GM12874 (cell line): ENCODE results near the gene COL27A1.

Source experiments
- CTCF ChIP-seq: IDR thresholded peaks from 2 replicates; pipeline ENCODE4 v1.5.1; 2011; ENCODE audit warnings: low read depth, mild to moderate bottlenecking, control low read depth, low read length, moderate library complexity; ENCODE audit not compliant: insufficient read depth

Gene COL27A1

DNA sequence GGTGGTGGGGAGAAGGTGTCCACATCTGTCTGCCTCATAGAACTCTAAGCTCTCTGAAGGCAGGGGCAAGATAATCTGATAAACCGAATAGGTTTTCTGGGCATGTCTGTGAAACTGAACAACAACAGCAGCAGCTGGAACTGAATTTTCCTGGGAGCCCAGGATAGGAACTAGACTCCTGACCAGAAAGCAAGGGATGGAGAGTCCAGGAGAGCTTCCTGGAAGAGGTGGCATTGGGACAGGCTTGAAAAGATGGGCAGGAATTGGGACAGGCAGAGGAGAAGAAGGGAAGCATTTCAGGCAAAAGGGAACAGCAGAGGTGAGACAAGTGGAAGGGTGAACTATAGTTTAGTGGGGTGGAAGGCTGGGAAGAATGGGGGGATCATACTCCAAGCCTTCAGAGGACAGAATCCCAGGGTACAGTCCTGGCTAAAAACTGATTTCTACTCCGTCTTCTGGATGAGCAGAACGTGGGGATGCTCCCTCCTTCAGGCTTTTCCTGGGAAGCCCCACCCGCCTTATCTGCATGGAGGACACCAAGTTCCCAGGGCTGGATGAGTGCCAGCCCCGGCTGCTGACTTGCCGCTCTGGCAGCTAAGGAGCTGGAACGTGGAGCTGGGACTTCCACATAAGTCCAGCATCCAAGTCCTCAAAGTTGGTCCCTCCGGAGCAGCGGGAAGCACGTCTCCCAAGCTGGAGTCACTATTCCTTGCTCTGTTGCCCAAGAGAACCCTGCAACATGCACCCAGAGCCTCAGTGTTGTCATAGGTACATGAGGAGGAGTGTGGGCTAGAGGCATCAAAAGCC is 42.4 kb upstream of the COL27A1 start:
- no peak for TF ChIP-seq CTCF

- TF ChIP-seq CTCF = no peak
Measured at GRCh38 chr9:114114364-114114763, 41.0 kb upstream of the COL27A1 start.

DNA sequence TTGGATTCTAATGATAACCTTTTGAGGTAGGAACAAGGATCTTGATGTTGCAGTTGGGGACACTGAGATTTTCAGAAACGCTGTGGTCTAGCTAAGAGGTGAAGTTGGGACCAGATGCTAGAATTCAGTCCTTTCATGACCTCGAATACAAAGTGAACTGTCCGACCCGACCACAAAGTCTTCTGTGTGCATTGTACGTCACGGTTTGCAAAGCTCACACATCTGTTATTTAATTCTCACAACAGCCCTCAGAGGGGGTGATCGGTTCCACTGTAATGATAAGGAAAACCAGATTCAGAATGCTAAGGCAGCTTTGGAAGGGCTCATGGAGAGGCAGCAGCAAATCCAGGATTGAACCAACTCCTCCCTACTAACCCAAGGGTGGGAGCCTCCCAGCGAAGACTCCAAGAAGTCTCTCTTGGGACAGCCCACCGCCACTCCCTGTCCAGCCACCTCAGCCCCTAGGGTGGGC is 39.6 kb upstream of the COL27A1 start:
- TF ChIP-seq CTCF = no peak

DNA sequence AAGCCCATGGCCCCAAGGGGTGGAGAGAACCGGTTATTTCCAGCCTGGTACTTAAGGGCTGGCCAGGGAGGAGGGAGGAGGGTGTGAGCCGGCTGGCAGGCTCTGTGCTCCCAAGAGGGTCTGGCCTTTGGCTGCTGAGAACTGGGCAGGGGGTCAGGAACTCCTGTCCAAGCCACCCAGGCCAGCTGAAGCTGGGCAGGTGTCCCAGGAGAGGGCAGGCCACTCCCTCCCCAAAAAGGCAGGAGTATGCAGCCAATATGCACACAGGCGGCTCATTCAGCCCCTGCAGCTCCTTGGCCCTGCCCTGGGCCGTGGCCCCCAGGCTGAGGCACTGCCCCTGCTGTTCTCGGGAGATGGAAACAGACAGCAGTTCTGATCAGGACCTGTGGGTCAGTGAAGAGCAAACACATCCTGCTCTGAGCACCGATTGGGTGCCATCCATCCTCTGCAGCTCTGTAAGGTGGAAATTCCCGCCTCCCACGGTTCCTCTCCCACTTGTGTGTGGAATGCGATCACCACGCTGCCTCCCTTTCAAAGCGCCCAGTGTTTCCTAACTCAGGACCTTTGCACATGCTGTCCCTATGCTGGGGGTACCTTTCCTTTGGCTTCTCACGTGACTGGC is 39.1 kb upstream of the COL27A1 start:
- TF ChIP-seq CTCF = no peak

DNA sequence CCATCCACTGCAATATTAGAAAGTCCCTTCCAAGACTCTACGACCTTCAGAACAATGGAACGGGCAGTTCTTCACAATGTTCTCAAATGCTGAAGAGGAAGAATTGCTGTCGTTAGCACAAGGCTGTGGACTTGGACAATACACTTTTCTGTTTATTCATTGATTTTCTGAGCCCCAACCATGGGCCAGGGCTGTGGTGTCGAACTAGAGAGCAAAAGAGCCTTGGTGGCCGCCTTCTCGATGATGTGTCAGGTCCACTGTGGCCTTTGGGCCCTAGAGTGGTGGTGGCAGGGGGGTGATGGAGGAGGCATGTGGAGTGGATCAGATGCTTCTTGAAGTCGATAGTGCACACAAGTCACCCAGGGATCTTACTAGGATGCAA is 37.7 kb upstream of the COL27A1 start:
- no peak for TF ChIP-seq CTCF

GRCh38 chr9:114117996-114118830 is 37.1 kb upstream of the COL27A1 start:
- no peak for TF ChIP-seq CTCF
